H9 (cell line): Measurements from ENCODE around the gene RAPH1. TPM values are rescaled to one million over a fixed set of nuclear protein-coding genes. Genes with fewer than 3 reads are reported as not detected.

Experiments
- DNase-seq: peaks from one replicate; pipeline ENCODE4 v3.0.0-alpha.2; 2017
- H2AFZ ChIP-seq: one replicate; pipeline ENCODE4 v1.6.1; 2013; ENCODE audit warnings: mild to moderate bottlenecking, low read length, control low read depth, moderate library complexity
- H2AK5ac ChIP-seq: 2 replicates; pipeline ENCODE4 v1.6.1; 2013; ENCODE audit warnings: low read length, control low read depth, mixed read lengths; ENCODE audit not compliant: insufficient read length
- H2BK120ac ChIP-seq: one replicate; pipeline ENCODE4 v1.6.1; 2013; ENCODE audit warnings: low read depth, mild to moderate bottlenecking, low read length, control low read depth, inconsistent platforms; ENCODE audit not compliant: poor library complexity, severe bottlenecking
- H2BK12ac ChIP-seq: 2 replicates; pipeline ENCODE4 v1.6.1; 2013; ENCODE audit warnings: low read length, control low read depth, mixed read lengths, low read depth; ENCODE audit not compliant: insufficient read length
- H2BK15ac ChIP-seq: 2 replicates; pipeline ENCODE4 v1.6.1; 2013; ENCODE audit warnings: low read depth, low read length, control low read depth
- H2BK20ac ChIP-seq: one replicate; pipeline ENCODE4 v1.6.1; 2013; ENCODE audit warnings: low read depth, mild to moderate bottlenecking, low read length, control low read depth, inconsistent platforms; ENCODE audit not compliant: poor library complexity, severe bottlenecking
- H2BK5ac ChIP-seq: 2 replicates; pipeline ENCODE4 v1.6.1; 2013; ENCODE audit warnings: low read length, control low read depth, mixed read lengths; ENCODE audit not compliant: insufficient read length
- H3K14ac ChIP-seq: 2 replicates; pipeline ENCODE4 v1.6.1; 2013; ENCODE audit warnings: low read length, control low read depth; ENCODE audit not compliant: insufficient read depth
- H3K18ac ChIP-seq: 2 replicates; pipeline ENCODE4 v1.6.1; 2013; ENCODE audit warnings: low read depth, mild to moderate bottlenecking, mixed read lengths, low read length, control low read depth; ENCODE audit not compliant: insufficient read length
- H3K23ac ChIP-seq: 2 replicates; pipeline ENCODE4 v1.6.1; 2013; ENCODE audit warnings: low read length, control low read depth, mixed read lengths, low read depth; ENCODE audit not compliant: insufficient read length
- H3K23me2 ChIP-seq: 2 replicates; pipeline ENCODE4 v1.6.1; 2013; ENCODE audit warnings: low read depth, mild to moderate bottlenecking, mixed read lengths, low read length, control low read depth; ENCODE audit not compliant: insufficient read length, poor library complexity, severe bottlenecking
- H3K27ac ChIP-seq: 2 replicates; pipeline ENCODE4 v1.5.1; 2013; ENCODE audit warnings: low read length, control low read depth, mixed read lengths, low read depth; ENCODE audit not compliant: insufficient read length
- H3K27me3 ChIP-seq: 2 replicates; pipeline ENCODE4 v1.6.1; 2013; ENCODE audit warnings: low read length, control low read depth, inconsistent platforms; ENCODE audit not compliant: insufficient read depth
- H3K4ac ChIP-seq: 2 replicates; pipeline ENCODE4 v1.6.1; 2013; ENCODE audit warnings: low read depth, mild to moderate bottlenecking, control low read depth, inconsistent platforms, low read length, moderate library complexity
- H3K4me1 ChIP-seq: 2 replicates; pipeline ENCODE4 v1.6.1; 2013; ENCODE audit warnings: low read length, control low read depth, inconsistent platforms; ENCODE audit not compliant: insufficient read depth
- H3K4me2 ChIP-seq: 2 replicates; pipeline ENCODE4 v1.6.1; 2013; ENCODE audit warnings: low read length, control low read depth, mixed read lengths; ENCODE audit not compliant: insufficient read length, insufficient read depth
- H3K56ac ChIP-seq: 2 replicates; pipeline ENCODE4 v1.6.1; 2013; ENCODE audit warnings: low read depth, mild to moderate bottlenecking, mixed read lengths, low read length, control low read depth; ENCODE audit not compliant: insufficient read length
- H3K79me1 ChIP-seq: 2 replicates; pipeline ENCODE4 v1.6.1; 2013; ENCODE audit warnings: low read depth, mild to moderate bottlenecking, moderate library complexity, low read length, control low read depth, inconsistent platforms; ENCODE audit not compliant: insufficient read depth, poor library complexity, severe bottlenecking
- H3K79me2 ChIP-seq: 2 replicates; pipeline ENCODE4 v1.6.1; 2013; ENCODE audit warnings: low read length, control low read depth, inconsistent platforms; ENCODE audit not compliant: insufficient read depth
- H3K9ac ChIP-seq: 2 replicates; pipeline ENCODE4 v1.6.1; 2013; ENCODE audit warnings: low read length, control low read depth, mixed read lengths; ENCODE audit not compliant: insufficient read length; ENCODE audit errors: extremely low read depth
- H3K9me3 ChIP-seq: one replicate; pipeline ENCODE4 v1.6.1; 2013; ENCODE audit warnings: low read depth, low read length, inconsistent platforms; ENCODE audit not compliant: control insufficient read depth
- H3T11ph ChIP-seq: one replicate; pipeline ENCODE4 v1.6.1; 2013; ENCODE audit warnings: mild to moderate bottlenecking, low read length, control low read depth, inconsistent platforms
- H4K20me1 ChIP-seq: one replicate; pipeline ENCODE4 v1.6.1; 2013; ENCODE audit not compliant: control insufficient read depth, insufficient read length, insufficient read depth
- H4K5ac ChIP-seq: 2 replicates; pipeline ENCODE4 v1.6.1; 2013; ENCODE audit warnings: low read depth, mild to moderate bottlenecking, mixed read lengths, low read length, control low read depth; ENCODE audit not compliant: insufficient read length
- H4K8ac ChIP-seq: replicated peaks from 2 replicates; pipeline ENCODE4 v1.6.1; 2013; ENCODE audit warnings: low read length, control low read depth, mixed read lengths, low read depth; ENCODE audit not compliant: insufficient read length
- H4K91ac ChIP-seq: 2 replicates; pipeline ENCODE4 v1.6.1; 2013; ENCODE audit warnings: low read depth, mild to moderate bottlenecking, moderate library complexity, mixed read lengths, low read length, control low read depth; ENCODE audit not compliant: insufficient read length
- H3K27ac Mint-ChIP-seq, 3 experiments: 2 replicates in 2 of 3; 3 replicates in 1 of 3; pipeline ENCODE4 v1.8.0; 2020 to 2021; ENCODE audit warnings: mixed read lengths in 3 of 3, mild to moderate bottlenecking in 1 of 3, moderate library complexity in 1 of 3
- H3K27me3 Mint-ChIP-seq: 2 replicates; pipeline ENCODE4 v1.8.0; 2021; ENCODE audit warnings: low read depth, mild to moderate bottlenecking, moderate library complexity, mixed read lengths
- H3K36me3 Mint-ChIP-seq, 3 experiments: 2 replicates in 2 of 3; 3 replicates in 1 of 3; pipeline ENCODE4 v1.8.0; 2020 to 2021; ENCODE audit warnings: low read depth in 3 of 3, mixed read lengths in 3 of 3; ENCODE audit not compliant: insufficient read depth in 1 of 3
- H3K4me1 Mint-ChIP-seq, 2 experiments: 2 replicates each; pipeline ENCODE4 v1.8.0; 2020; ENCODE audit warnings: mixed read lengths in 2 of 2
- H3K4me3 Mint-ChIP-seq, 2 experiments: 2 replicates in 1 of 2; 3 replicates in 1 of 2; pipeline ENCODE4 v1.8.0; 2020 to 2021; ENCODE audit warnings: mild to moderate bottlenecking in 2 of 2, mixed read lengths in 2 of 2, moderate library complexity in 1 of 2
- H3K9me3 Mint-ChIP-seq, 2 experiments: 2 replicates in 1 of 2; 3 replicates in 1 of 2; pipeline ENCODE4 v1.8.0; 2020; ENCODE audit warnings: mild to moderate bottlenecking in 2 of 2, mixed read lengths in 2 of 2, moderate library complexity in 1 of 2
- CTCF ChIP-seq: fragments of 200-600 bp; sonication (generic); conservative IDR thresholded peaks from 3 replicates; pipeline ENCODE4 v1.8.0; 2021; ENCODE audit warnings: antibody characterized with exemption, mild to moderate bottlenecking
- WGBS: extraction: QIAGEN DNeasy Blood & Tissue Kit; methylation state at CpG from one replicate; pipeline ENCODE4 v1.1.7; 2013; ENCODE audit warnings: missing lambda C conversion rate, low lambda C conversion rate, mixed read lengths; ENCODE audit not compliant: insufficient read length; ENCODE audit errors: extremely low coverage; 5-methylcytosine and 5-hydroxymethylcytosine counted together
- total RNA-seq: library from RNA; stranded (reverse); gene quantifications from 2 replicates; pipeline ENCODE4 v1.2.1, GENCODE V29; 2021

Gene RAPH1
- total RNA-seq, 1 experiment from 2014 or later = 17.1 TPM

GRCh38 chr2:203442463-203442862 is 92.6 kb downstream of the RAPH1 start:
- H3K27ac ChIP-seq = no peak overlapping the region
- TF ChIP-seq CTCF = no peak
- H2BK120ac ChIP-seq = no peak overlapping the region
- H3K9ac ChIP-seq = no peak overlapping the region
- no peak overlapping the region for H3K4me3 Mint-ChIP-seq
- no peak overlapping the region for H3K4ac ChIP-seq
- H3K23ac ChIP-seq = no peak overlapping the region
- H2AFZ ChIP-seq = no peak overlapping the region
- H2BK20ac ChIP-seq = no peak overlapping the region
- WGBS = no CpG with 5 or more reads among the region's 5 CpGs
- H4K5ac ChIP-seq = no peak overlapping the region
- DNase-seq = no peak
- H4K20me1 ChIP-seq = no peaks in the 10 kb centered on the region
- H3K4me1 Mint-ChIP-seq = peaks cover 9 to 19% of the 10 kb centered on the region in 2 experiments
- H3K79me2 ChIP-seq = no peaks in the 10 kb centered on the region
- H2BK12ac ChIP-seq = no peak overlapping the region
- H4K8ac ChIP-seq = no peak overlapping the region
- H3K27me3 Mint-ChIP-seq = no peaks in the 10 kb centered on the region
- H3K4me2 ChIP-seq = no peak overlapping the region
- H4K91ac ChIP-seq = no peak overlapping the region
- no peak overlapping the region for H3T11ph ChIP-seq
- no peaks in the 10 kb centered on the region for H3K4me1 ChIP-seq
- H3K27ac Mint-ChIP-seq = no peak overlapping the region
- no peaks in the 10 kb centered on the region for H3K27me3 ChIP-seq
- H3K56ac ChIP-seq = no peak overlapping the region
- H3K14ac ChIP-seq = no peak overlapping the region
- H2BK5ac ChIP-seq = no peak overlapping the region
- H3K9me3 ChIP-seq = no peaks in the 10 kb centered on the region
- H3K23me2 ChIP-seq = no peaks in the 10 kb centered on the region
- H3K9me3 Mint-ChIP-seq = no peaks in the 10 kb centered on the region
- no peak overlapping the region for H2AK5ac ChIP-seq
- no peaks in the 10 kb centered on the region for H3K79me1 ChIP-seq
- H3K36me3 Mint-ChIP-seq = peaks cover 6 to 33% (median 32%) of the 10 kb centered on the region in 3 experiments; a peak in 6 of 7 replicates
- H2BK15ac ChIP-seq = no peak overlapping the region
- no peak overlapping the region for H3K18ac ChIP-seq
